GM12875 (cell line): ENCODE results near the gene RAB12.

Source experiments
- H3K4me3 ChIP-seq: one replicate; pipeline ENCODE4 v1.5.1; 2011; ENCODE audit warnings: low read depth, low read length, control low read depth
- CTCF ChIP-seq: IDR thresholded peaks from 2 replicates; pipeline ENCODE4 v1.5.1; 2011; ENCODE audit warnings: low read depth, mild to moderate bottlenecking, control low read depth, inconsistent platforms, low read length, moderate library complexity, borderline replicate concordance; ENCODE audit not compliant: insufficient read depth

The RAB12 gene

GRCh38 chr18:8584798-8585197 lies 24.4 kb upstream of the RAB12 start:
- H3K4me3 ChIP-seq, result no peak overlapping the region
- no peak for TF ChIP-seq CTCF

DNA sequence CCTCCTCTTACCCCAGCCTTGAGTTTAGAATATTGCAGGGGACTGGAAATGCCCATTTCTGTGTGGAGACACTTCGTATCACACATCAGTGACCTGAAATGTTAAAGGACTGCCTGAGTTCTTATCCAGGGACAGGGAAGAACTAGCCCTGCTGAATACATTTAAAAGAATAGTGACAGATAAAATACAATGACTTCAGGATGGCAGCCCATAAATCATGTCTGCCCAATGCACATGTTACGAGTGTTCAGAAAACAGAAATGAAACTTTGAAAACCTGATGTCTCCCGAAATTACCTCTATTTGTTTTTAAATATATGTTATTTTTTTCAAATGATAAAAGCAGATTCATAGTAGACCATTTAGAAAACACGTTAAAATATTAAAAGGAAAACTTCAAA lies 22.3 kb upstream of the RAB12 start:
- no peak overlapping the region for H3K4me3 ChIP-seq
- no peak for TF ChIP-seq CTCF

DNA sequence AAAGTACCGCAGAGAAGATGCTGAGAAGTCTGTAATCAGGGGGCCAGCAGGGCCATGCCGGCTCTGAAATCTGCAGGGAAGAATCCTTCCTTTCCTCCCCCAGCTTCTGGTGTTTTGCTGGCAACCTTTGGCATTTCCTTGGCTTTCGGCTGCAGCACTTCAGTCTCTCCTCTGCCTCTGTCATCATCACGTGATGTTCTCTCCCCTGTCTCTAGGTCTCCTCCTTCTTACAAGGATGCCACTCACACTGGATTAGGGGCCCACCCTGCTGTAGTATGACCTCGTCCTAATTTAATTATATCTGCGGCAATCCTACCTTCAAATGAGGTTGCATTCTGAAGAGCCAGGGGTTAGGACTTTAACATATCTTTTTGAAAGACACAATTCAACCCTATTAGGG lies 13.8 kb upstream of the RAB12 start:
- no peak overlapping the region for H3K4me3 ChIP-seq
- no peak for TF ChIP-seq CTCF

- no peak for TF ChIP-seq CTCF
- peak overlapping the region; percentile 28 for H3K4me3 ChIP-seq
Measured at GRCh38 chr18:8601277-8602032, 7.8 kb upstream of the RAB12 start.

DNA sequence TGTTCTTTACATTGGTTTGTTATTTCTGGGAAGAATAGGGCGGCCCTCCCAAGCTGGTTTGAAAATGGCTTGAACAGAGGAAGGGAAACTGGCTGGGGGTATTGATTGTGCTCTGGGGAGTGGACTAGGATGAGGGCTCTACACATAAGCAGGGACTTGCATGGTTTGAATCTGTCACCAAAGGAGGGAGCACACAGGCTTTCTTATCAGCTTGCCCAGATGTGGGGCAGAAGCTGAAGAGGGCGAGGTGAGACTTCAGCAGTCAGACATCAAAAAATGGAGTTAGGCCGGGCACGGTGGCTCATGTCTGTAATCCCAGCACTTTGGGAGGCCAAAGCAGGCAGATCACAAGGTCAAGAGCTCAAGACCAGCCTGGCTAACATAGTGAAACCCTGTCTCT lies 7.2 kb upstream of the RAB12 start:
- TF ChIP-seq CTCF, result no peak
- no peak overlapping the region for H3K4me3 ChIP-seq

DNA sequence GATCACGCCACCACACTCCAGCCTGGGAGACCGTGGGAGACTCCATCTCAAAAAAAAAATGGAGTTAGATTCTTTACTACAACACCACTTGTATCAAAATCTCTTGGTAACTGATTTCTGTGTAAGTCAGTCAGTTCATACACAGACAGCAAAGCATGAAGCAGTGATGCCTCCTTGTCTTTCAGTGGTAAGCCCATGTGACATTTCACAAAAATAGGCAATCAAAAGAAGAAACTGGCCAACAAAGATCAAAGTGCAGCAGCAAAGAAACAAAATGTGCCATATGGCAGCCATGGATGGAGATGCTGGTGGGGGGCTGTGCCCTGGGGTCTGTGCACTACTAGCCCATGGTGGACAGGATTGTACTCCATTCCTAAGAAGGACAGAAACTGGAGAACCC lies 6.7 kb upstream of the RAB12 start:
- H3K4me3 ChIP-seq, result no peak overlapping the region
- no peak for TF ChIP-seq CTCF

GRCh38 chr18:8603663-8604520 lies 5.3 kb upstream of the RAB12 start:
- H3K4me3 ChIP-seq, result peak overlapping the region; percentile 8

More at GRCh38 chr18:8603663-8604520, 5.3 kb upstream of the RAB12 start:
- no peak for TF ChIP-seq CTCF
